HG03025 (cell line): ENCODE measurements around the gene TLK2.
A peak's percentile ranks its signal among the peaks of the same experiment; 100 is the strongest.

Experiments used
- ATAC-seq: cut with Tn5 transposase; IDR thresholded peaks from one replicate; pipeline ENCODE4 v1.9.1; 2021; ENCODE audit warnings: mild to moderate bottlenecking, moderate library complexity; ENCODE audit not compliant: unreplicated experiment, low FRiP score

The TLK2 gene

DNA sequence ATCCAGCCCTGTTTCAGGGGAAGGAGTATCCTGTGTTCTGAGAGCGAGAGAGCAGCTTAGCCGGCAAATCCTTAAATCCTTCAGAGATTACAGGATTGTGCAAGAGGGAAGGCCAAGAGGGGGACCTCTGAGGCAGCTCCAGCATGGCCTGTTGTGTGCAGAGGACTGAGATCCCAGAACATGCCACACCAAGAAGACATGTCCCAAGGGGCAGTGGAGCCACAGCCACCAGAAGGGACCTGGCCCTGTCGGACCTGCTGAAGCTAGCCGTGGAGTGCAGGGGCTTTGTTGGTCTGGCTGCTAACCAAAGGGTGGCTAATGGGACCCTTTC is 147.2 kb downstream of the TLK2 start:
- ATAC-seq: no peak

DNA sequence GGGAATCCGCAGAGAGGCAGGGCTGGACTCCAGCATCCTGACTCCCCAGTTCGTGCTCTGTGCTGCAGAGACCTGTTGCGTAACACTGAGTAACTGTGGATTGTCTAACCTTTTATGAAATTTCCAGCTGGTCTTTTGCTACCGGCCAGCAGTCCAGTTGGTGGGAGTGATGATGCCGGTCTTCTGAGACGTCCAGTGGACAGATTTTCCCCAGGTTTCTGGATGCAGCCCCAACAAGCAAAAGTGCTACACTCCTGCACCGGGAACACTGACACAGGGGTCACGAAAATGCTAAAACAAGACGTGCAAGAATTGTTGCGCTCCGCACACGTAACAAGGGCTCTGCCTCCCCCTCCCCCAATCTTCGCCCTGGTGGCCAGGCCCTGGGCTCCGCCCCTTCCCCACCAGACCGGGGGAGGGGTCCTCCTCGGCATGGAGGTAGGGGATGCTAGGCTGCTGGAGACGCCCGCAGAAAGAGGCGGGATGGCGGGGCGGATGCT is 148.1 kb downstream of the TLK2 start:
- no peak for ATAC-seq

GRCh38 chr17:62627219-62627903 is 148.7 kb downstream of the TLK2 start, which contains the start of gene MRC2:
Gene MRC2, plus strand, starts transcription at chr17:62627670. Its CDS starts 133 bp downstream, at chr17:62627803.
- ATAC-seq: peak; percentile 44

DNA sequence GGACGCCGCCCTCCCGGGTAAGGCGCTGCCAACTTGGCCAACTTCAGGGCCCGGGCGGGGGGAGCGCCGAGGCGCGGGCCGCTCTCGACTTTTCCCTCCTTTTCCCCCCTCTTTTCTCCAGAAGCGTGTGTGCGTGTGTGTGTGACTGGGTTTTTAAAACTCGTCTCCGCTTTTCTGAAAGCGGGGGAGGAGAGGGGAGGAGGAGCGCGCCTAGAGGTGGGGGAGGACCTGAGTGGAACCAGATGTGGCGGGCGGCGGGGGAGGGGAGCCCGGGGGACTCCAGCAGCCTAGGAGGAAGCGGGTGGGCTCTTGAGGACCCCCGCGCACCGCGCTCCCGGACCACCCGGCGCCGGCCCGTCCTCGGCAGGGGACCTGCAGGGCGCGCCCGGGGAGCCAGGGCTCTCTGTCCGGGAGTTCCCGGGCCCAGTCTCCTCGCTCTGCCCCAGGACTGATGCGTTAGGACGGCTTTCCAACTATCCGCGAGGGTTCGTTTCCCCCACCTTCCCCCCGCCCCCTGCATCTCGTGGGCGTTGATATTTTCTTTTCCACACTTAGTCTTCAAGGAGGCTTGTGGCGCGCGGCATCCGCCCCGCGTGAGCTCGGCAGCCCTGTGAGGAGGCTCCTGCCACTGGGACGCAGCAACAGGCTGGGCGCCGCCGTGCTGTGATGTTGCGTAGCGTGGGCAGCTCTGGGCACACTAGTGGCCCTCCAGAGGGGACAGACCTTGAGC is 149.4 kb downstream of the TLK2 start:
- peak; percentile 23 for ATAC-seq

GRCh38 chr17:62628831-62629555 is 150.4 kb downstream of the TLK2 start:
- no peak for ATAC-seq

DNA sequence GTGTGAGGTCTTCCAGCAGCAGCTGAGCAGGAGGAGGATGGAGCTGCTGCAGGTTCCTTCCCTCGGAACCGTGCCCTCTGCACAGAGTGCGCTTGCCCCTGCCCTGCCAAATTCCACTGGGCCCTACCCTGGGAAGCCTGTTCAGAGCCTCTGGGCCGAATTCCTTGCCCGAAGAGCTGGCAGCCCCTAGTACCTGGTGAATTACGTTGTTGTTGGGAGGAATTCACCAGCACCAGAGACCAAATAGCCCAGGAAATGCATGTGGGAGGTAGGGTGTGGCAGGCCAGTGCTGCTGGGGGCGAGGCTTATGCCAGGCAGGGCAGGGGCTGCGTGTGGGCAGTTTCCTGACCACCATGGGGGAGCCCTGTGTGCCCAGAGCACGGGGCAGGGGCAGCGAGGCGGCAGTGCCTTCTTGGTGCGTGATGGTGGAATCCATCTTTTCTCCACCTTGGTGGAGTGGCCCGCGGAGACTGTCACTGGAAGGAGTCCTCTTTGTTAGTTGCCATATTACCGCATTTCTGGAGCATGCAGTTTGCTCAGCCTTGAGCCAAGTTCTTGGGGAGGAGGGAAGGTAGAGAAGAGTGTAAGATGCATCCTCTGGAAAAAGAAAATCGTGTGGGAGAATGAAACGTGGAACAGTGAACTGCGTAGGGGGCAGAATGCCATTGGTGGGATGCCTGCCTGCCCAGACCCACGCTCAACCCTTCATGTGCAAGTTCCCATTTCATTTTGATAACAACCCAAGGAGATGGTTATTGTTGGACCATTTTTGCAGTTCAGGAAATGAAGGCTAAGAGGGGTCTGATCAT is 151.1 kb downstream of the TLK2 start:
- ATAC-seq: no peak

- no peak for ATAC-seq
These were observed 151.9 kb downstream of the TLK2 start for GRCh38 chr17:62630365-62631085.

GRCh38 chr17:62631086-62631935 is 152.7 kb downstream of the TLK2 start:
- no peak for ATAC-seq

DNA sequence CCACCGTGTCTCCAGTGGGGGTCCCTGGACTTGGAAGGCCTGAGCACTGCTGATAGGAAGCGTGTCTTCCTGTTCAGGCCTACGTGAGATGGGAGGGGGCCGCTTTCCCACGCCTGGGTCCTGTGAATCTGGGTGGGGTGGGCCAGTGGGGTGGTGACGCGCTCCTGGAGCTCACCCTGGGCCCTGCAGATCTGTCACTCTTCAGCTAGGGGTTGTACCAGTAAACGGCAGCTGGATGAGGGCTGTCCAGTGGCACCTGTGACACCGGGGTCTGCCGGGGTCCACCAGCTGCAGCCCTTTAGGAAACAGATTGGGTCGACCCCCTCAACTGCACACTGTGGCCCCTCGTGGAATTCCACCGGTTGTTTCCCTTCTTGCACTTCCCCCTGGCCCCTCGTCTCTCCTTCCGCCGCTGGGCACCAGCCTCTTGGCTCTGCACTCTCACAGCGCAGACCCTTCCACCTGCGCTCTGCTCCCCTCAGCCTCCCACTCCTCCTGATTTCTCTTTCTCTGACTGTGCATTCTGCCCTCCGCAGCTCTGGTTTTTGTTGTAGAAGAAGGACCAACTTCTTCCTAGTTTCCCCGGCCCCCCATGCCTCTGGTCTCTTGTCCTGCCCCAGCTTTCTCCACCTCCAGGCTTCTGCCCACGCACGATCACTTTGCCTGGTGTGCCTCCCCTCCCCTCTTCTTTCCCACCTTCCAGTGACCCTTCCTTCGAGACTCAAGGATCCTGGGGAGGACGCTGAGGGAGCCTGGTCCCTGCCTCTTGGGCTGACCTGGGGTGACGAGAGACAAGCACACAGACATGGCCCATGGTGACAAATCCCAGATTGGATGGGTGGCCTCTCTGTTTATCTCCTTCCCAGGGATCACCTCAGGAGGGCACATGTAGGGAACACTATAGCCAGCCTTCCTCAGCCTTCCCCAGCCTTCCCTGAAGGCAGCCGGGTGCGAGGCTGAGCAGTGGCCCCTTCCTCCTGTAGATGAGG is 153.6 kb downstream of the TLK2 start:
- ATAC-seq: no peak

- no peak for ATAC-seq
These were observed 159.2 kb downstream of the TLK2 start for GRCh38 chr17:62637809-62638208.

- ATAC-seq: no peak
These were observed 162.5 kb downstream of the TLK2 start for GRCh38 chr17:62641153-62641552.

- no peak for ATAC-seq
These were observed 163.3 kb downstream of the TLK2 start for GRCh38 chr17:62641951-62642350.

DNA sequence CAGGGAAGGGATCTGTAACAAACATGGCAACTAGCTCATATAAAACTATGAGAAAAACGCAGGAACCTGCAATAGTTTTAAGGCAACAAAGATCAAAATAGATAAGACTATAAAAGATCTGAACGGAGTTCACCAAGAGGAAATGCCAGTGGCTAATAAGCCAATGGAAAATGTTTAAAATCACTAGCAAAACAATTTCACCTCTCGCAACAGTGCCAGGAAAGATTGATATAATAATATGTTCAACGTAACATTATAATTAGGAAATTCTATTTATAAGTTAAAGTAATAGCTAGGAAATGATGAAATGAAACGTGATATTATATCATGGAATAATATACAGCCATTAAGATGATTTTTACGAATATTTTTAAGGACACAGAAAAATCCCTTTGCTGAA is 164.9 kb downstream of the TLK2 start:
- ATAC-seq: no peak

DNA sequence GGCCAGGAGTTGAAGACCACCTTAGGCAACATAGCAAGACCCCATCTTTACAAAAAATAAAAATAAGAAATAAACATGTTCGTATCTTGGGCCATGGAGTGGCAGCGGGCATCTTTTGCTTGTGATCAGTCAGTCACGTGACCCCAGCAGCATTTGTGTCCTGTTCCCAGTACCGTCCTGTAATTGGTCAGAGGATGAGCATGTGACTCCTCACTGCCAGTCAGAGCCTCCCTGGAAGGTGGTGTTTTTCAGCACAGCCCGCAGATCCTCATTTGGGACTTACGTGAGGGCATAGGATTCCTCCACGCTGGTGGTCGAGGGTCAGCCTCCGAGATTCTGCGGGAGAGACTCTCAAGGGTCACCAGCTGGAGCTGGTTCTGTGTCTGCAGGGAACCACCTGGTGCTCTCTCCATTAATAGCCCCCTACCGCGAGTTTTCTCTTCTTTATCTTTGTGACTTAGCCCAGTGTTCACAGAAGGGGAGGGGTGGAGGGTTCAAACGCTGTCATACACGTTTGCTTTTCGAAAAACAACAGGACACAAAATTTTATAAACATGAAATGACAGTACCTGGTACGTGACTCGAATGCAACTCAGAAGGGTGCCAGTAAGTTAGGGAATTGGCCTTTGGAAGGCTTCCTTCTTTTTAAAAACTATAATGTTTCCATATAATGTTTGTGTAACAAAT is 166.0 kb downstream of the TLK2 start:
- no peak for ATAC-seq

DNA sequence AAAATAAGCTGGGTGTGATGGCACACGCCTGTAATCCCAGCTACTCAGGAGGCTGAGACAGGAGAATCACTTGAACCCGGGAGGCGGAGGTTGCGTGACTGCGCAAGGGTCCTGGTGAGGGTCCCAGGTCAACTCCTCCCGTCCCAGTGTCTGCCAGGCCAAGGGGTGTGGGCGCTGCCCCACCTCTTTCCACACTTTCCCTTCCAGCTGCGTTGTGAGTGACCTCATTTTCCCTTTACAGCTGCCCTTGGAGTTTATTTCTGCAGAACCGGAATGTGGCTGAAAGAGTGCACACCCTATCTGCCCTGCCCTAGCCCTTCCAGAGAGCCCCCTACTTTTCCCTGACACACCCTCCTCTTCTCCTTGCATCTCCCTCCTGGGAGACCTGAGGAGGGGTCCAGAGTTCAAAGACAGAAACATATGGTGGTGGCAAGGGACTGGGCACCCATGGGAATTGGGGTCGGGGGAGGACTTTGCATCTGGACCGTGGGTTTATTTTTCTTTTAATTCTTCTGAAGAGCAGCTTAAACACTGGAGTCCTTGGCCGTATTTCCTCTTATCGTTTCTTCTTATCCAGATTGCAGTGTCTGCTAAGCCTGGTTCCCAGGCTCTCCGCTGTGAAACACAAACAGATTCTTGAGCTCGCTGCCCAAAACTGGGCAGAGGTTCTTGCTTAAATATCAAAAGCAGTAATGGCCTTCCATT is 169.8 kb downstream of the TLK2 start:
- no peak for ATAC-seq

DNA sequence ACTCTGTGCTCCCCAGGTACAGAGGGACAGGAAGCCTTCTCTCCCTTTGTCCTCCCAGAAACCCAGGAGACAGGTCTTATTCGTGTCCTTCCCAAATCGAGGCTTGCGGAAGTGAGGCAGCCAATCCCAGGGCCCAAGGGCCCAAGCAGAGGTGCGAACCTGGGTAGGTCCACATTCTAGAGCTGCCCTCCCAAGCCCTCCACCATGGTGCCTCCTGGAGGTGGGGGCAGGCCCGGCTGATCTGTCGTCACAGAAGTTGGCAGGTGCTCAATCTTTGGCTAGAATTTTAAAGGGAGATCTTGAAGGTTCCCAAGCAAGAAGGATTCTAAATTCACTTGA is 170.3 kb downstream of the TLK2 start:
- ATAC-seq: no peak

DNA sequence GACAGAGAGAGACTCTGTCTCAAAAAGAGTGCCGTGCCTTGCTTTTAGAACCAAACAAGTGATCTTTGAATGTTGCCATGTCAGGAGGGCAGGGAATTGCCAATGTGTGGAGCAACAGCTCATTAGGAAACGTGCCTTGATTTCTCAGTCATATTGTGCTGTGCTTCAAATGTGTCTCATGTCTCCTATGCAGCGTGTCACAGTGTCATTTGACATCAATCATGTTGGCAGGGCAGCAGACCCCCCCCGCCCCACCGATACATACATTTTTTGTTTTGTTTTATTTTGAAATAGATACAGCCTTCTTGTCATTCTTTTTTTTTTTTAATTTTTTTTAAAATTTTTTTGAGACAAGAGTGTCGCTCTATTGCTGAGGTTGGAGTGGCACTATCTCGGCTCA is 170.9 kb downstream of the TLK2 start:
- ATAC-seq: no peak
